HT1080 (cell line): ENCODE measurements around the gene CHD6. TPM values are rescaled to one million over a fixed set of nuclear protein-coding genes. Genes with fewer than 3 reads are reported as not detected.
A peak's percentile ranks its signal among the peaks of the same experiment; 100 is the strongest.

Source experiments
- DNase-seq: peaks from one replicate; pipeline ENCODE4 v3.0.0-alpha.2; 2015; ENCODE audit warnings: low read depth
- total RNA-seq: library from RNA; depleted of rRNA; stranded (reverse); fragments of >200 nt; shearing (Covaris generic); gene quantifications from 2 replicates; pipeline ENCODE4 v1.2.3, GENCODE V29; 2014

CHD6 gene
- total RNA-seq, 1 experiment from 2014 or later: 8.6 TPM

GRCh38 chr20:41427833-41428232 is 190.3 kb downstream of the CHD6 start:
- DNase-seq: no peak

DNA sequence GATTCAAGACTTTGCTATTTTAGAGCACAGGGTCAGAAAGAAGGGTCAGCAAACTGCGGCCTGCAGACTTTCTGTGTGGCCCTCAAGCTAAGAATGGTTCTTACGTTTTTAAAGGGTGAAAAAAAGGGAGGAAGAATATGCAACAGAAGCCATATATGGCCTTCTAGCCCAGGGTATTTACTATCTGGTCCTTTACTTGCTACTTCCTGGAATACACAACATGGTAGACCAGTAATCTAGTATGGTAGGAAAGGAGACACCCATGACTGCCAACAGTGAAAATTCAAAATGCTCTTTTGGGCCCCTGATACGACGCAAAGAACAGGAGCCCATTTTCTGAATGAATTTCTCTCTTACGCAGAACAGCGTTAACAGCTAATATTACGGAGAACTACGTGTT is 191.2 kb downstream of the CHD6 start:
- no peak for DNase-seq

DNA sequence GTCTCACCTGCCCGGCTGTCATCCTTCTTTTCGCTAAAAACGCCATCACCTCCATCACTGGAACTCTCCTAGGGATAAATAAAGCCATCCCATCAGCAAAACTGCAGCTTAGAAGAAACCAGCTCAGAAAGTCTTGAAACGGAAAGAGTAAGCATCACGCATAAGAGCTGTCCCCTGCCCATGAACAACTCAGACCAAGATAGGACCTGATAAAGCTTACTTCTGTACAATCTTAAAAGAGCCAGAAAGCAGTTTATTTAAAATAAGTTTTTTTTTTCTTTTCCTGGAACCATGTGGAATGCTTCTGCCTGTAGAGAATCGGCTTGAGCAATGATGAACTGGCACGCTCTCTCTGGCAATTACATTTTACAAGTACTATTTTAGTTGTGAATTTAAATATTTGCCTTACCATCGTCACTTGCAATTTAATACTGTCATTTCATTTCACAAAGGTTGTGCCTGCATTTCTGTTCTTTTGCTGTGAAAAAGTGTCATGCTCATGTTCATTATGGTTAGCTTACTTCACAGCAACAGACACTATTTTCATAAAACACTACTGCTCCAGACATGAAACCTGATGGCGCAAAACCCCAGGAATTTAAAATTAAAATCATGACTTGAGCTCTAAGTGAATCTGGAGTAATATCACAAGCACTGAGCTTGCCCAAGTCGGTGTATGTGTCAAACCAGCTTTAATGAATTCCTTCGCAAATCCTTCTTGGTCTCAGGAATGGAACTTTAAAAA is 191.9 kb downstream of the CHD6 start:
- DNase-seq: no peak

GRCh38 chr20:41425180-41425884 is 192.8 kb downstream of the CHD6 start:
- no peak for DNase-seq

- no peak for DNase-seq
Measured at GRCh38 chr20:41424546-41424945, 193.6 kb downstream of the CHD6 start.

DNA sequence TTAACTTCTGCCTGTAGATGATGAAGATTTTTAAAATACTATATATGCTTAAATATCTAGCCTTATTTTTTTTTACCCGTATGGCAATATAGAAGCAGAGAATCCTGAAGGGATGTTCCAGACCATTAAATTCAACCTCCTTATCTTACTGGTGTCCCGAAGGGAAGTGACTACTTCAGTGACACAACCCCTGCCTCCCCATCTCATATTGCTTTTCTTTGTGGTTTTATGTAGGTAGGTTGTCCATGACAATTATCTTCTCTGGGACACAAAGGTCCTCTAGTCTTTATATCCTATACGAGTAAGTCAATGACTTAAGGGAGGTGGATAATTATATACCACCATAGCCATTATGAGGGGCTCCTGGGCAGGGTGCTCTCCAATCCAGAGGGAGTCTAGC is 194.2 kb downstream of the CHD6 start:
- DNase-seq: peak; percentile 18

- DNase-seq: no peak
Measured at GRCh38 chr20:41422953-41423352, 195.2 kb downstream of the CHD6 start.

GRCh38 chr20:41418739-41419293 is 199.4 kb downstream of the CHD6 start:
- no peak for DNase-seq

DNA sequence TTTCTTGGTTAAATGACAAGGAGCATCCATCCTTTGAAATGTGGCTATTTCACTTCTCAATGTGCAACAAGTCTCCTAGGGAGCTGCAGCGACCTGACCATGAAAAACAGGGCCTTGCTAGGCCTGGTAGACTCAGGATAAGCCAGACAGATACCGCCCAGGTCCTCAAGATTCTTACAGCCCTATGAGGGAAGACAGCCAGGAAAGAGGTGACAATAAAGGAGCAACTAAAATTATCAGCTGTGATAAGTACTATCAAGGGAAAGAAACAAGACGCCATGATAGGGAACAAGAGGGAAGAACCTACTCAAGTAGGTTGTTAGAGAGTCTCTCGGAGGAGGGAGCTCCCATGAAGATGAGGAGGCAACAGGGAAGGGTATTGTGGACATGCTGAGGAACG is 200.1 kb downstream of the CHD6 start:
- DNase-seq: no peak

DNA sequence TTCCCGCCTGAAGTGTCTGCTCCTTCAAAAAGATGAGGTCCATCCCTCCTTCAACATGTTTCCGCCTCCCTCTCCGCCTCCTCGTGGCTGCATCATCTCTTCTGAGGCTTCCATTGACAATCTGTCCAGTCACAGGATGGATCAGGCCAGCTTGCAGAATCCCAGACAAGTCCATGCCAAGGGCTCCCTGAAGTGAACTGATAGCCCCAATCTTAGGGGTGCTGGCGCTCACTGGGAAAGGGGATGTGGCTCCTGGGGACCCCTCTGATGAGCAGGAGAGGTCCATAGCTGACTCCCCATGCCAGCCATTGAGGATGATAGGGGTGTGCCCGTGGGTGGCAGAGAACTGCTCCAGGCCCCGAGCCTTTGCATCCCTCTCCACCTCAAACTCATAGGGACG is 203.0 kb downstream of the CHD6 start:
- no peak for DNase-seq

- DNase-seq: no peak
Measured at GRCh38 chr20:41413169-41413568, 205.0 kb downstream of the CHD6 start.

GRCh38 chr20:41412324-41413120 is 205.7 kb downstream of the CHD6 start:
- DNase-seq: no peak

GRCh38 chr20:41411391-41411847 is 206.8 kb downstream of the CHD6 start:
- peak; percentile 10 for DNase-seq

DNA sequence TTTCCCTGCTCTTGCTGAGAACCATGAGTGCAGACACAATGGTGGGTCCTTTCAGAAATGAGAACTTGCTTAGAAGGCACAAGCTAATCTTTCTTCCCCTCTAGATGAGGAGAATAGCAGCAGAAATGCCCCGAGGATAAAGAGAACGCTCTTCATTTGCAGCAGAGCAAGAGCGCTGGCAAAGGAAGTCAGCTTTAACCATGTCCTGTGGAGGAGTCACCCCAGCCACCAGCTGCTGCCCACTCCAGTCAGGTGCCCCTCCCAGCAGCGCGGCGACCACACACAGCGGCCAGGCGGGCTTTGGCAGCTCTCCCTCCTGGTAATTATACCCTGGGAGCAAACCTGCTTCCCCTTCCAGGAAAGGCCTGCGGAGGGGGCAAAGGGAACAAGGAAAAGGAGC is 209.2 kb downstream of the CHD6 start:
- no peak for DNase-seq

DNA sequence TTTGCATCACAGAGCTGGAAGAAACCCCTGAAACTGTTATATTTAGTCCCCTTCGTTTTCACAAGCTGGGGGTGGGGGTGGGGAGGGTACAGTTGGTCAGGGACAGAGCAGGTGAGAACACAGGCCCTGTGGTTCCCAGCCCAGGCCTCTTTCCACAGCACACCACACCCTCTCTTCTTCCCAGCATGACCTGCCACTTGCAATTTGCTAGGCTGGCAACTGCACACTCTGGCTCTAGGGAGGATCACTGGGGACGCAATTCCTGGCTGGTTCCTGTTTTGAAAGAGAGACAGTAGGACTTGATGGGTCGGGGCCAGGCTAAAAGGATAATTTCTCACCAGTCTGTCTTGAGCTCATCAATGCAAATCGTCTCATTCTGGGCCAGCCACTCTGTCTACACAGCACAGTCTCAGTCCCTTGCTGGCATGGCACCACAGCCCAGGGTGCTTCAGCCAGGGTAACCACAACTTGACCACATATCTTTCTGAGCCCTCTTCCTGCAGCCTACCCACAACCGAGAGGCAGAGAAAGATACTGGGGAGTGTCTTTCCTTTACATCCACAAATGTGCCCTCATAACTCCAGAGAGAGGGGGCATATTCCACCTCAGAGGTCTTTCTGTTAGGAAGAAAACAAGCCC is 209.9 kb downstream of the CHD6 start:
- no peak for DNase-seq

GRCh38 chr20:41407607-41408006 is 210.6 kb downstream of the CHD6 start:
- no peak for DNase-seq

DNA sequence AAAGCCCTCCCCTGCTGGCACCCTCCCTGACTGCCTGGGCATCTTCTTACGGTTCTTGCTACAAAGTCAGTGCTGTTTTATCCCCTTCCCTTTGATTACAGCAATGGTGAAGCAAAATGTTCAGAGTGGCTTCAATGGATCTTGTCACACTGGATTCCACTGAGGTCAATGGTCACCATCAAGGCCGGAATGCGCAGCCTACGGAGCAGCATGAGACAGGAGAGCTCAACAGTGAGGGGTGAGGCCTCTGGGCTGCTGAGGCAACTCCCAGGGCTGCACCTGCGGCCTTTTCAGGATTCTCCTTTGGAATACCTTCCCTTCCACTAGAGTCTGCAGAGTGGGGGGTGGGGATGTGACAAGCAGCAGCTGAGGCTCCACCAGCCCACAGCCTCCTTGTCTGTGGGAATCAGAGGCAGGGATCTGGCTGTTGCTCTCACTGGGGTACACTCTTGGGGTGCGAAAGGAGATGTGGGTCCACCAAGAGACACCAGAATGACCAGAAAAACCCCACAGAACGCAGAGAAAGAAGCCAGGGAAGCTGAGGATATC is 211.2 kb downstream of the CHD6 start:
- DNase-seq: no peak

DNA sequence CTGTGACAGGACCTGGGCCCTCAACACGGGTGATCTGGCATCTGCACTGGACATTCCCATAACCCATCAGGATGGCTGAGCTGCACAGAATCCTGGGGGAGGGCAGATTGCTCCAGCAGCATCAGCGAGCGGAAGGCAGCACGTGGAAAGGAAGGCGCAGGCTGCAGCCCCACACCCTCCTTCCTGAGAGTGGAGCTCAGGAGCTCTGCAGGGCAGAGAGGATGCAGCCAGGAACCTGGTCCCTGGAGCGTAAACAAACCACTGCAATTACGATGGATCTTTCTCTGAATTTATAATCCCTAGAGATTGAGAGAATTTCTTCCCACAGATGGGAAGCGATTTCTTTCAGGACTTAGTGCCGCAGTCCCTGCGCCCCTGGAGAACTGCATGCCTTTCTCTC is 211.8 kb downstream of the CHD6 start:
- DNase-seq: no peak

DNA sequence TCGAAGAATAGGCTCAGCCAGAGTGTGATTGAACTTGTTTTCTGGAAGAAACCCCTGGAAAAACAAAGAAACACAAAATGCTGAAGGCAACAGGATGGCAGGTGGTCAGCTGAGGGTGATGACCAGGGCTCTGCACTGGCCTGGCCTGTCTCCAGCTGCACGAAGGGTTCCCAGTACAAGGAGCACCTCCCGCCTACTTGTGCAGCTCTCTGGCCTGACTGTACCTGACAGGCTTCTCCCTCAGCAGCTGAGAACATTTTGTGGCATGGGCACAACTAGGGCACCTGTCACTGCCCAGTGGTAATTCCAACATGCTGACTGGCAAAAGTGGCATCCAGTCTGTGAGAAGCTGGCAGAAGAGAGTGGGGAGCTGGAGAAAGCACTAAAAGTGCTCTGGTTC is 212.7 kb downstream of the CHD6 start:
- DNase-seq: no peak

- no peak for DNase-seq
Measured at GRCh38 chr20:41403604-41404003, 214.6 kb downstream of the CHD6 start.

- no peak for DNase-seq
Measured at GRCh38 chr20:41398408-41398807, 219.8 kb downstream of the CHD6 start.
